Measurements from ENCODE around the gene FN3KRP.

FN3KRP gene

GRCh38 chr17:82720204-82720603 lies 3.7 kb downstream of the FN3KRP start:
- TF ChIP-seq CTCF (IDR thresholded peaks at IDR 0.05; ENCODE audit: unreplicated experiment in 3 of 3), result no peak
- peaks cover 30% of the 10 kb centered on the region for H3K36me3 Mint-ChIP-seq (ENCODE audit: low read depth)
- H3K4me1 Mint-ChIP-seq, result peaks cover 16% of the 10 kb centered on the region
- H3K27me3 Mint-ChIP-seq (ENCODE audit: low read depth), result peaks cover 3% of the 10 kb centered on the region
- no peaks in the 10 kb centered on the region for H3K9me3 Mint-ChIP-seq
- no peak overlapping the region for H3K27ac Mint-ChIP-seq
- no peak overlapping the region for H3K4me3 Mint-ChIP-seq

GRCh38 chr17:82722341-82723013 lies 6.0 kb downstream of the FN3KRP start:
- no peak for TF ChIP-seq CTCF (IDR thresholded peaks at IDR 0.05; ENCODE audit: unreplicated experiment in 3 of 3)
- H3K9me3 Mint-ChIP-seq, result no peaks in the 10 kb centered on the region
- peaks cover 11% of the 10 kb centered on the region for H3K4me1 Mint-ChIP-seq
- peaks cover 46% of the 10 kb centered on the region for H3K36me3 Mint-ChIP-seq (ENCODE audit: low read depth)
- no peaks in the 10 kb centered on the region for H3K27me3 Mint-ChIP-seq (ENCODE audit: low read depth)
- H3K27ac Mint-ChIP-seq, result no peak overlapping the region
- no peak overlapping the region for H3K4me3 Mint-ChIP-seq

- Mint-ChIP-seq H3K27ac (no peak overlapping the region), H3K4me1 (peaks cover 4% of the 10 kb centered on the region), H3K9me3 (no peaks in the 10 kb centered on the region), H3K27me3 (ENCODE audit: low read depth) (no peaks in the 10 kb centered on the region), H3K4me3 (peak overlapping the region in 1 of 3 experiments; percentile 21), H3K36me3 (ENCODE audit: low read depth) (peaks cover 48% of the 10 kb centered on the region)
- TF ChIP-seq CTCF (IDR thresholded peaks at IDR 0.05; ENCODE audit: unreplicated experiment in 3 of 3), result no peak
These were observed 6.8 kb downstream of the FN3KRP start for GRCh38 chr17:82723169-82723807.

GRCh38 chr17:82726427-82726826 lies 9.9 kb downstream of the FN3KRP start:
- H3K36me3 Mint-ChIP-seq (ENCODE audit: low read depth), result peaks cover 60% of the 10 kb centered on the region

GRCh38 chr17:82729479-82730260 lies 13.2 kb downstream of the FN3KRP start:
- Mint-ChIP-seq H3K9me3 (peaks cover 5% of the 10 kb centered on the region), H3K27ac (no peak overlapping the region), H3K27me3 (ENCODE audit: low read depth) (no peaks in the 10 kb centered on the region), H3K4me3 (no peak overlapping the region), H3K36me3 (ENCODE audit: low read depth) (peaks cover 66% of the 10 kb centered on the region), H3K4me1 (peaks cover 4% of the 10 kb centered on the region)
- no peak for TF ChIP-seq CTCF (IDR thresholded peaks at IDR 0.05; ENCODE audit: unreplicated experiment in 3 of 3)

More at GRCh38 chr17:82726427-82726826, 9.9 kb downstream of the FN3KRP start:
- TF ChIP-seq CTCF (IDR thresholded peaks at IDR 0.05; ENCODE audit: unreplicated experiment in 3 of 3), result no peak
- H3K9me3 Mint-ChIP-seq, result no peaks in the 10 kb centered on the region
- no peaks in the 10 kb centered on the region for H3K27me3 Mint-ChIP-seq (ENCODE audit: low read depth)
- no peak overlapping the region for H3K27ac Mint-ChIP-seq
- H3K4me3 Mint-ChIP-seq, result no peak overlapping the region
- no peaks in the 10 kb centered on the region for H3K4me1 Mint-ChIP-seq
